ENCODE measurements around the gene NABP2. TPM values are rescaled to one million over a fixed set of nuclear protein-coding genes. Genes with fewer than 3 reads are reported as not detected.
A peak's percentile ranks its signal among the peaks of the same experiment; 100 is the strongest.

Gene NABP2
- total and polyA plus RNA-seq, 9 donors: 19.8 to 43.7 (median 28.9) TPM

- H3K27me3 ChIP-seq: no peaks in the 10 kb centered on the region
- intact Hi-C loops (cut with DNase I): loop anchor here in 3 of 4 donors (5.0 to 10.0 kb wide), 2 partner anchors 65 to 98 kb away; partner anchors contain the start of genes ESYT1 (in 2 of the 3) and MYL6 (in 1 of the 3)
- no peaks in the 10 kb centered on the region for H3K36me3 ChIP-seq
- H3K9me3 ChIP-seq: no peaks in the 10 kb centered on the region
- DNase-seq: no peak
- TF ChIP-seq POLR2A (IDR thresholded peaks at IDR 0.05): no peak
- TF ChIP-seq EP300 (IDR thresholded peaks at IDR 0.05): no peak
- no peak for TF ChIP-seq CTCF (IDR thresholded peaks at IDR 0.05)
- H3K4me3 ChIP-seq: peak overlapping the region; percentile 76
- WGBS, 3 donors: 6 to 12% (median 12%) methylated on average over 4 of the region's 4 CpGs
- peak overlapping the region; percentile 92 to 95 for H3K27ac ChIP-seq
- H3K4me1 ChIP-seq (ENCODE audit: insufficient read depth): peaks cover 5% of the 10 kb centered on the region
These were observed 1.6 kb upstream of the NABP2 start for GRCh38 chr12:56222531-56222895.

GRCh38 chr12:56223571-56224101 lies 506 bp upstream of the NABP2 start:
- DNase-seq: no peak
- Histone ChIP-seq H3K27me3 (no peaks in the 10 kb centered on the region), H3K36me3 (no peaks in the 10 kb centered on the region), H3K27ac (peak overlapping the region in 1 of 2 donors; percentile 52), H3K9me3 (no peaks in the 10 kb centered on the region), H3K4me3 (peak overlapping the region; percentile 19), H3K4me1 (ENCODE audit: insufficient read depth) (peaks cover 5% of the 10 kb centered on the region)
- intact Hi-C loops (cut with DNase I): loop anchor here (2.0 to 10.0 kb wide), 3 partner anchors 66 to 105 kb away; partner anchors contain the start of genes ESYT1 (in 2 of the 4), MYL6 (in 1 of the 4) and ZC3H10 (in 1 of the 4)
- TF ChIP-seq EP300 (IDR thresholded peaks at IDR 0.05) (no peak), POLR2A (IDR thresholded peaks at IDR 0.05) (no peak), CTCF (IDR thresholded peaks at IDR 0.05) (no peak)
- WGBS, 3 donors: 19 to 25% (median 24%) methylated on average over 15 of the region's 15 CpGs

GRCh38 chr12:56224954-56225353 lies 812 bp downstream of the NABP2 start:
- H3K9me3 ChIP-seq: no peaks in the 10 kb centered on the region
- H3K4me3 ChIP-seq: peak overlapping the region; percentile 68
- H3K27me3 ChIP-seq: no peaks in the 10 kb centered on the region
- no peaks in the 10 kb centered on the region for H3K36me3 ChIP-seq
- intact Hi-C loops (cut with DNase I): loop anchor here (2.0 to 10.0 kb wide), 4 partner anchors 33 to 106 kb away; partner anchors contain the start of genes ESYT1 (in 2 of the 4), MYL6 (in 1 of the 4) and ZC3H10 (in 1 of the 4)
- no peak for DNase-seq
- peaks cover 5% of the 10 kb centered on the region for H3K4me1 ChIP-seq (ENCODE audit: insufficient read depth)
- TF ChIP-seq POLR2A (IDR thresholded peaks at IDR 0.05): no peak
- TF ChIP-seq EP300 (IDR thresholded peaks at IDR 0.05): no peak
- no peak for TF ChIP-seq CTCF (IDR thresholded peaks at IDR 0.05)
- 58 to 76% (median 61%) methylated on average over 11 of the region's 11 CpGs for WGBS, 3 donors
- H3K27ac ChIP-seq: peak overlapping the region; percentile 73 to 75

GRCh38 chr12:56229082-56229481 lies 4.9 kb downstream of the NABP2 start:
- Histone ChIP-seq H3K27me3 (no peaks in the 10 kb centered on the region), H3K4me3 (no peak overlapping the region), H3K9me3 (no peaks in the 10 kb centered on the region), H3K27ac (no peak overlapping the region), H3K36me3 (no peaks in the 10 kb centered on the region), H3K4me1 (ENCODE audit: insufficient read depth) (peaks cover 1% of the 10 kb centered on the region)
- 73 to 84% (median 76%) methylated on average over 7 of the region's 7 CpGs for WGBS, 3 donors
- no peak for DNase-seq
- TF ChIP-seq EP300 (IDR thresholded peaks at IDR 0.05): no peak
- TF ChIP-seq POLR2A (IDR thresholded peaks at IDR 0.05): no peak
- no peak for TF ChIP-seq CTCF (IDR thresholded peaks at IDR 0.05)
- intact Hi-C loops (cut with DNase I): loop anchor here in 2 of 4 donors (5.0 to 10.0 kb wide), 2 partner anchors 37 to 104 kb away; partner anchors contain the start of gene ESYT1 (in 2 of the 2)

Measured in ovary (tissue), 9 donors.